Ascending aorta (tissue), 2 donors: ENCODE results near the gene OCA2. TPM values are rescaled to one million over a fixed set of nuclear protein-coding genes. Genes with fewer than 3 reads are reported as not detected.

Source experiments
- DNase-seq, 2 donors: peaks; one replicate each; pipeline ENCODE4 v3.0.0-alpha.2; 2019; ENCODE audit warnings: low spot score in 2 of 2
- H3K27ac ChIP-seq, 2 donors: fragments of 200-600 bp; sonication (generic); one replicate each; pipeline ENCODE4 v1.5.1; 2016 to 2017; ENCODE audit warnings: mild to moderate bottlenecking in 1 of 2
- H3K27me3 ChIP-seq: fragments of 200-600 bp; sonication (generic); one replicate; pipeline ENCODE4 v1.5.1; 2017
- H3K36me3 ChIP-seq, 2 donors: fragments of 200-600 bp; sonication (generic); one replicate each; pipeline ENCODE4 v1.5.1; 2016
- H3K4me1 ChIP-seq, 2 donors: fragments of 200-600 bp; sonication (generic); one replicate each; pipeline ENCODE4 v1.5.1; 2016 to 2017; ENCODE audit warnings: mild to moderate bottlenecking in 1 of 2
- H3K4me3 ChIP-seq, 2 donors: fragments of 200-600 bp; sonication (generic); one replicate each; pipeline ENCODE4 v1.5.1; 2016 to 2017; ENCODE audit warnings: mild to moderate bottlenecking in 1 of 2
- H3K9me3 ChIP-seq, 2 donors: fragments of 200-600 bp; sonication (generic); one replicate each; pipeline ENCODE4 v1.5.1; 2016
- CTCF ChIP-seq, 3 experiments: fragments of 200-600 bp in 2 of 3; fragments of 450-650 bp in 1 of 3; sonication (generic) in 2 of 3; IDR thresholded peaks; one replicate each; pipeline ENCODE4 v1.5.1; 2016 to 2019; ENCODE audit warnings: antibody characterized with exemption in 3 of 3, mild to moderate bottlenecking in 1 of 3, moderate library complexity in 1 of 3
- intact Hi-C: fragments of 100-400 bp; cut with DNase I; formaldehyde crosslinking; loops from one replicate; pipeline ENCODE4 v1.15.1; 2023
- total RNA-seq: library from RNA; depleted of rRNA; stranded (reverse); fragments of >200 nt; gene quantifications from one replicate; pipeline ENCODE4 v1.1.0, GENCODE V29; 2016

Gene OCA2
- total RNA-seq, 1 donor from 2014 or later: 1.2 TPM

- no peaks in the 10 kb centered on the region for H3K4me1 ChIP-seq
- H3K4me3 ChIP-seq: no peak overlapping the region
- H3K27me3 ChIP-seq: no peaks in the 10 kb centered on the region
- TF ChIP-seq CTCF (IDR thresholded peaks at IDR 0.05): no peak
- H3K27ac ChIP-seq: no peak overlapping the region
- no peaks in the 10 kb centered on the region for H3K36me3 ChIP-seq
- no peak for DNase-seq
- no peaks in the 10 kb centered on the region for H3K9me3 ChIP-seq
- intact Hi-C loops: no loop called here
Measured at GRCh38 chr15:27847775-27848710, 251.1 kb downstream of the OCA2 start.

- intact Hi-C loops: no loop called here
- no peak for TF ChIP-seq CTCF (IDR thresholded peaks at IDR 0.05)
- no peak for DNase-seq
- no peaks in the 10 kb centered on the region for H3K9me3 ChIP-seq
- no peaks in the 10 kb centered on the region for H3K4me1 ChIP-seq
- no peaks in the 10 kb centered on the region for H3K36me3 ChIP-seq
- no peaks in the 10 kb centered on the region for H3K27me3 ChIP-seq
- H3K27ac ChIP-seq: no peak overlapping the region
- no peak overlapping the region for H3K4me3 ChIP-seq
Measured at GRCh38 chr15:27846722-27847395, 252.3 kb downstream of the OCA2 start.

GRCh38 chr15:27845535-27846369 is 253.4 kb downstream of the OCA2 start:
- Histone ChIP-seq H3K27me3 (no peaks in the 10 kb centered on the region), H3K36me3 (no peaks in the 10 kb centered on the region), H3K27ac (no peak overlapping the region), H3K4me3 (no peak overlapping the region), H3K4me1 (no peaks in the 10 kb centered on the region), H3K9me3 (no peaks in the 10 kb centered on the region)
- intact Hi-C loops: no loop called here
- DNase-seq: no peak
- no peak for TF ChIP-seq CTCF (IDR thresholded peaks at IDR 0.05)

- intact Hi-C loops: no loop called here
- Histone ChIP-seq H3K9me3 (no peaks in the 10 kb centered on the region), H3K27me3 (no peaks in the 10 kb centered on the region), H3K27ac (no peak overlapping the region), H3K36me3 (no peaks in the 10 kb centered on the region), H3K4me1 (no peaks in the 10 kb centered on the region), H3K4me3 (no peak overlapping the region)
- DNase-seq: no peak
- TF ChIP-seq CTCF (IDR thresholded peaks at IDR 0.05): no peak
Measured at GRCh38 chr15:27844018-27844666, 255.0 kb downstream of the OCA2 start.

- Histone ChIP-seq H3K4me3 (no peak overlapping the region), H3K27me3 (no peaks in the 10 kb centered on the region), H3K9me3 (no peaks in the 10 kb centered on the region), H3K27ac (no peak overlapping the region), H3K4me1 (no peaks in the 10 kb centered on the region), H3K36me3 (no peaks in the 10 kb centered on the region)
- DNase-seq: no peak
- intact Hi-C loops: no loop called here
- TF ChIP-seq CTCF (IDR thresholded peaks at IDR 0.05): no peak
Measured at GRCh38 chr15:27843146-27843545, 256.0 kb downstream of the OCA2 start.
